Measurements from ENCODE around the gene ANXA2. TPM values are rescaled to one million over a fixed set of nuclear protein-coding genes. Genes with fewer than 3 reads are reported as not detected.

ANXA2 gene
- polyA plus RNA-seq, 1 of the 3 experiments (the other 2 are of a cell fraction): 4,669 TPM

GRCh38 chr15:60343221-60343970 is 54.4 kb downstream of the ANXA2 start:
- Histone ChIP-seq H2AFZ (ENCODE audit: low read depth) (no peak overlapping the region), H3K9me3 (no peaks in the 10 kb centered on the region), H3K4me3 (ENCODE audit: low read depth in 2 of 2, low read length in 1 of 2) (no peak overlapping the region), H3K27me3 (ENCODE audit: insufficient read depth) (no peaks in the 10 kb centered on the region), H4K20me1 (ENCODE audit: insufficient read depth) (peaks cover 42% of the 10 kb centered on the region), H3F3A (replicated peaks; ENCODE audit: insufficient read depth) (peaks cover 67% of the 10 kb centered on the region), H3K9me2 (no peaks in the 10 kb centered on the region), H3K4me2 (no peak overlapping the region), H3K27ac (ENCODE audit: low read depth in 2 of 2, low read length in 1 of 2) (peak overlapping the region in 1 of 2 experiments; percentile 49; a peak in 2 of 4 replicates), H3K79me2 (ENCODE audit: insufficient read depth) (no peaks in the 10 kb centered on the region), H3K4me1 (ENCODE audit: control insufficient read depth in 1 of 2, insufficient read depth in 2 of 2, low read depth in 1 of 2, low read length in 1 of 2) (peaks cover 0 to 4% of the 10 kb centered on the region in 2 experiments; a peak in 1 of 4 replicates), H3K9ac (no peak overlapping the region), H3K36me3 (replicated peaks in 1 of 2; ENCODE audit: control insufficient read depth in 1 of 2, insufficient read depth in 2 of 2, low read length in 1 of 2) (peaks cover 39 to 40% of the 10 kb centered on the region in 2 experiments)
- DNase-seq: no peak
- ChIA-PET POLR2A (no interaction called here), CTCF (interaction anchor here (0.6 to 4.9 kb wide), 5 partner anchors 15 to 1132 kb away, joined by 3 to 31 read pairs (median 5); no protein-coding TSS in a partner anchor)
- TF ChIP-seq FOXM1 (IDR thresholded peaks at IDR 0.05; ENCODE audit: low read depth): no peak
- TF ChIP-seq JUND (IDR thresholded peaks at IDR 0.05): peak; percentile 15; the same call in 1 of the 2 replicates
- TF ChIP-seq IRF3 (IDR thresholded peaks at IDR 0.05; ENCODE audit: low read depth, low read length): no peak
- peak; percentile 48; the same call in 1 of the 2 replicates for TF ChIP-seq POLR2AphosphoS5 (IDR thresholded peaks at IDR 0.05; ENCODE audit: low read depth, low read length)
- WGBS (ENCODE audit: low lambda C conversion rate): 82% methylated on average over 5 of the region's 5 CpGs

GRCh38 chr15:60340207-60340921 is 57.4 kb downstream of the ANXA2 start:
- Histone ChIP-seq H3K27me3 (ENCODE audit: insufficient read depth) (no peaks in the 10 kb centered on the region), H3K79me2 (ENCODE audit: insufficient read depth) (no peaks in the 10 kb centered on the region), H3F3A (replicated peaks; ENCODE audit: insufficient read depth) (peaks cover 38% of the 10 kb centered on the region), H3K4me3 (ENCODE audit: low read depth in 2 of 2, low read length in 1 of 2) (no peak overlapping the region), H3K4me2 (no peak overlapping the region), H3K9me3 (no peaks in the 10 kb centered on the region), H4K20me1 (ENCODE audit: insufficient read depth) (peaks cover 14% of the 10 kb centered on the region), H3K9me2 (no peaks in the 10 kb centered on the region), H3K36me3 (replicated peaks in 1 of 2; ENCODE audit: control insufficient read depth in 1 of 2, insufficient read depth in 2 of 2, low read length in 1 of 2) (peaks cover 10 to 12% of the 10 kb centered on the region in 2 experiments), H2AFZ (ENCODE audit: low read depth) (no peak overlapping the region), H3K27ac (ENCODE audit: low read depth in 2 of 2, low read length in 1 of 2) (no peak overlapping the region), H3K4me1 (ENCODE audit: control insufficient read depth in 1 of 2, insufficient read depth in 2 of 2, low read depth in 1 of 2, low read length in 1 of 2) (peaks cover 0 to 4% of the 10 kb centered on the region in 2 experiments; a peak in 1 of 4 replicates), H3K9ac (no peak overlapping the region)
- ChIA-PET POLR2A (no interaction called here), CTCF (interaction anchor here (1.0 to 4.9 kb wide), 3 partner anchors 13 to 180 kb away, joined by 3 to 31 read pairs (median 5); no protein-coding TSS in a partner anchor)
- 91% methylated on average over 9 of the region's 9 CpGs for WGBS (ENCODE audit: low lambda C conversion rate)
- DNase-seq: no peak
- TF ChIP-seq TCF12 (IDR thresholded peaks at IDR 0.05) (no peak), CHD2 (IDR thresholded peaks at IDR 0.05; ENCODE audit: low read length, partially characterized antibody) (no peak), MEF2A (IDR thresholded peaks at IDR 0.05; ENCODE audit: borderline replicate concordance, low read depth) (no peak), CTCF (IDR thresholded peaks at IDR 0.05) (peak; percentile 36)
